H9 (cell line): ENCODE results near the gene TRH. TPM values are rescaled to one million over a fixed set of nuclear protein-coding genes. Genes with fewer than 3 reads are reported as not detected.

Experiments
- DNase-seq: peaks from one replicate; pipeline ENCODE4 v3.0.0-alpha.2; 2017
- H2AFZ ChIP-seq: one replicate; pipeline ENCODE4 v1.6.1; 2013; ENCODE audit warnings: mild to moderate bottlenecking, low read length, control low read depth, moderate library complexity
- H2AK5ac ChIP-seq: 2 replicates; pipeline ENCODE4 v1.6.1; 2013; ENCODE audit warnings: low read length, control low read depth, mixed read lengths; ENCODE audit not compliant: insufficient read length
- H2BK120ac ChIP-seq: one replicate; pipeline ENCODE4 v1.6.1; 2013; ENCODE audit warnings: low read depth, mild to moderate bottlenecking, low read length, control low read depth, inconsistent platforms; ENCODE audit not compliant: poor library complexity, severe bottlenecking
- H2BK12ac ChIP-seq: 2 replicates; pipeline ENCODE4 v1.6.1; 2013; ENCODE audit warnings: low read length, control low read depth, mixed read lengths, low read depth; ENCODE audit not compliant: insufficient read length
- H2BK15ac ChIP-seq: 2 replicates; pipeline ENCODE4 v1.6.1; 2013; ENCODE audit warnings: low read depth, low read length, control low read depth
- H2BK20ac ChIP-seq: one replicate; pipeline ENCODE4 v1.6.1; 2013; ENCODE audit warnings: low read depth, mild to moderate bottlenecking, low read length, control low read depth, inconsistent platforms; ENCODE audit not compliant: poor library complexity, severe bottlenecking
- H2BK5ac ChIP-seq: 2 replicates; pipeline ENCODE4 v1.6.1; 2013; ENCODE audit warnings: low read length, control low read depth, mixed read lengths; ENCODE audit not compliant: insufficient read length
- H3K14ac ChIP-seq: 2 replicates; pipeline ENCODE4 v1.6.1; 2013; ENCODE audit warnings: low read length, control low read depth; ENCODE audit not compliant: insufficient read depth
- H3K18ac ChIP-seq: 2 replicates; pipeline ENCODE4 v1.6.1; 2013; ENCODE audit warnings: low read depth, mild to moderate bottlenecking, mixed read lengths, low read length, control low read depth; ENCODE audit not compliant: insufficient read length
- H3K23ac ChIP-seq: 2 replicates; pipeline ENCODE4 v1.6.1; 2013; ENCODE audit warnings: low read length, control low read depth, mixed read lengths, low read depth; ENCODE audit not compliant: insufficient read length
- H3K23me2 ChIP-seq: 2 replicates; pipeline ENCODE4 v1.6.1; 2013; ENCODE audit warnings: low read depth, mild to moderate bottlenecking, mixed read lengths, low read length, control low read depth; ENCODE audit not compliant: insufficient read length, poor library complexity, severe bottlenecking
- H3K27ac ChIP-seq: 2 replicates; pipeline ENCODE4 v1.5.1; 2013; ENCODE audit warnings: low read length, control low read depth, mixed read lengths, low read depth; ENCODE audit not compliant: insufficient read length
- H3K27me3 ChIP-seq: 2 replicates; pipeline ENCODE4 v1.6.1; 2013; ENCODE audit warnings: low read length, control low read depth, inconsistent platforms; ENCODE audit not compliant: insufficient read depth
- H3K4ac ChIP-seq: 2 replicates; pipeline ENCODE4 v1.6.1; 2013; ENCODE audit warnings: low read depth, mild to moderate bottlenecking, control low read depth, inconsistent platforms, low read length, moderate library complexity
- H3K4me1 ChIP-seq: 2 replicates; pipeline ENCODE4 v1.6.1; 2013; ENCODE audit warnings: low read length, control low read depth, inconsistent platforms; ENCODE audit not compliant: insufficient read depth
- H3K4me2 ChIP-seq: 2 replicates; pipeline ENCODE4 v1.6.1; 2013; ENCODE audit warnings: low read length, control low read depth, mixed read lengths; ENCODE audit not compliant: insufficient read length, insufficient read depth
- H3K56ac ChIP-seq: 2 replicates; pipeline ENCODE4 v1.6.1; 2013; ENCODE audit warnings: low read depth, mild to moderate bottlenecking, mixed read lengths, low read length, control low read depth; ENCODE audit not compliant: insufficient read length
- H3K79me1 ChIP-seq: 2 replicates; pipeline ENCODE4 v1.6.1; 2013; ENCODE audit warnings: low read depth, mild to moderate bottlenecking, moderate library complexity, low read length, control low read depth, inconsistent platforms; ENCODE audit not compliant: insufficient read depth, poor library complexity, severe bottlenecking
- H3K79me2 ChIP-seq: 2 replicates; pipeline ENCODE4 v1.6.1; 2013; ENCODE audit warnings: low read length, control low read depth, inconsistent platforms; ENCODE audit not compliant: insufficient read depth
- H3K9ac ChIP-seq: 2 replicates; pipeline ENCODE4 v1.6.1; 2013; ENCODE audit warnings: low read length, control low read depth, mixed read lengths; ENCODE audit not compliant: insufficient read length; ENCODE audit errors: extremely low read depth
- H3K9me3 ChIP-seq: one replicate; pipeline ENCODE4 v1.6.1; 2013; ENCODE audit warnings: low read depth, low read length, inconsistent platforms; ENCODE audit not compliant: control insufficient read depth
- H3T11ph ChIP-seq: one replicate; pipeline ENCODE4 v1.6.1; 2013; ENCODE audit warnings: mild to moderate bottlenecking, low read length, control low read depth, inconsistent platforms
- H4K20me1 ChIP-seq: one replicate; pipeline ENCODE4 v1.6.1; 2013; ENCODE audit not compliant: control insufficient read depth, insufficient read length, insufficient read depth
- H4K5ac ChIP-seq: 2 replicates; pipeline ENCODE4 v1.6.1; 2013; ENCODE audit warnings: low read depth, mild to moderate bottlenecking, mixed read lengths, low read length, control low read depth; ENCODE audit not compliant: insufficient read length
- H4K8ac ChIP-seq: replicated peaks from 2 replicates; pipeline ENCODE4 v1.6.1; 2013; ENCODE audit warnings: low read length, control low read depth, mixed read lengths, low read depth; ENCODE audit not compliant: insufficient read length
- H4K91ac ChIP-seq: 2 replicates; pipeline ENCODE4 v1.6.1; 2013; ENCODE audit warnings: low read depth, mild to moderate bottlenecking, moderate library complexity, mixed read lengths, low read length, control low read depth; ENCODE audit not compliant: insufficient read length
- H3K27ac Mint-ChIP-seq, 3 experiments: 2 replicates in 2 of 3; 3 replicates in 1 of 3; pipeline ENCODE4 v1.8.0; 2020 to 2021; ENCODE audit warnings: mixed read lengths in 3 of 3, mild to moderate bottlenecking in 1 of 3, moderate library complexity in 1 of 3
- H3K27me3 Mint-ChIP-seq: 2 replicates; pipeline ENCODE4 v1.8.0; 2021; ENCODE audit warnings: low read depth, mild to moderate bottlenecking, moderate library complexity, mixed read lengths
- H3K36me3 Mint-ChIP-seq, 3 experiments: 2 replicates in 2 of 3; 3 replicates in 1 of 3; pipeline ENCODE4 v1.8.0; 2020 to 2021; ENCODE audit warnings: low read depth in 3 of 3, mixed read lengths in 3 of 3; ENCODE audit not compliant: insufficient read depth in 1 of 3
- H3K4me1 Mint-ChIP-seq, 2 experiments: 2 replicates each; pipeline ENCODE4 v1.8.0; 2020; ENCODE audit warnings: mixed read lengths in 2 of 2
- H3K4me3 Mint-ChIP-seq, 2 experiments: 2 replicates in 1 of 2; 3 replicates in 1 of 2; pipeline ENCODE4 v1.8.0; 2020 to 2021; ENCODE audit warnings: mild to moderate bottlenecking in 2 of 2, mixed read lengths in 2 of 2, moderate library complexity in 1 of 2
- H3K9me3 Mint-ChIP-seq, 2 experiments: 2 replicates in 1 of 2; 3 replicates in 1 of 2; pipeline ENCODE4 v1.8.0; 2020; ENCODE audit warnings: mild to moderate bottlenecking in 2 of 2, mixed read lengths in 2 of 2, moderate library complexity in 1 of 2
- CTCF ChIP-seq: fragments of 200-600 bp; sonication (generic); conservative IDR thresholded peaks from 3 replicates; pipeline ENCODE4 v1.8.0; 2021; ENCODE audit warnings: antibody characterized with exemption, mild to moderate bottlenecking
- WGBS: extraction: QIAGEN DNeasy Blood & Tissue Kit; methylation state at CpG from one replicate; pipeline ENCODE4 v1.1.7; 2013; ENCODE audit warnings: missing lambda C conversion rate, low lambda C conversion rate, mixed read lengths; ENCODE audit not compliant: insufficient read length; ENCODE audit errors: extremely low coverage; 5-methylcytosine and 5-hydroxymethylcytosine counted together
- total RNA-seq: library from RNA; stranded (reverse); gene quantifications from 2 replicates; pipeline ENCODE4 v1.2.1, GENCODE V29; 2021

Gene TRH
- total RNA-seq, 1 experiment from 2014 or later, result not detected

- Histone ChIP-seq H3K18ac (no peak overlapping the region), H2AFZ (no peak overlapping the region), H3K79me2 (no peaks in the 10 kb centered on the region), H2AK5ac (no peak overlapping the region), H3K9ac (no peak overlapping the region), H2BK20ac (no peak overlapping the region), H3K27ac (no peak overlapping the region), H2BK120ac (no peak overlapping the region), H2BK15ac (no peak overlapping the region), H4K8ac (no peak overlapping the region), H2BK12ac (no peak overlapping the region), H3K79me1 (no peaks in the 10 kb centered on the region), H3K4ac (no peak overlapping the region), H2BK5ac (no peak overlapping the region), H4K20me1 (no peaks in the 10 kb centered on the region), H4K91ac (no peak overlapping the region), H3K9me3 (no peaks in the 10 kb centered on the region), H3K4me2 (no peak overlapping the region), H3K23me2 (no peaks in the 10 kb centered on the region), H3K14ac (no peak overlapping the region), H3T11ph (no peak overlapping the region), H3K23ac (no peak overlapping the region), H4K5ac (no peak overlapping the region), H3K4me1 (no peaks in the 10 kb centered on the region), H3K56ac (no peak overlapping the region), H3K27me3 (no peaks in the 10 kb centered on the region)
- no peak overlapping the region for H3K27ac Mint-ChIP-seq
- no CpG with 5 or more reads among the region's 5 CpGs for WGBS
- no peaks in the 10 kb centered on the region; the same call in 1 of the 2 replicates for H3K27me3 Mint-ChIP-seq
- H3K36me3 Mint-ChIP-seq, result peaks cover 2 to 12% (median 5%) of the 10 kb centered on the region in 3 experiments; a peak in 4 of 7 replicates
- H3K4me1 Mint-ChIP-seq, result no peaks in the 10 kb centered on the region; a peak in 1 of 4 replicates
- H3K9me3 Mint-ChIP-seq, result peaks cover 15 to 16% of the 10 kb centered on the region in 2 experiments
- H3K4me3 Mint-ChIP-seq, result no peak overlapping the region
- no peak for TF ChIP-seq CTCF
- no peak for DNase-seq
Observed at GRCh38 chr3:129927072-129927471, 47.4 kb upstream of the TRH start.
